ENCODE results near the gene MSH5. TPM values are rescaled to one million over a fixed set of nuclear protein-coding genes. Genes with fewer than 3 reads are reported as not detected.

The MSH5 gene
- 4.9 and 5.8 TPM in 2 replicates for total RNA-seq

GRCh38 chr6:31739639-31740396 lies at the start of gene MSH5:
TSS of gene MSH5 (plus strand) at chr6:31740005. CDS start at chr6:31740467, 462 bp downstream.

DNA sequence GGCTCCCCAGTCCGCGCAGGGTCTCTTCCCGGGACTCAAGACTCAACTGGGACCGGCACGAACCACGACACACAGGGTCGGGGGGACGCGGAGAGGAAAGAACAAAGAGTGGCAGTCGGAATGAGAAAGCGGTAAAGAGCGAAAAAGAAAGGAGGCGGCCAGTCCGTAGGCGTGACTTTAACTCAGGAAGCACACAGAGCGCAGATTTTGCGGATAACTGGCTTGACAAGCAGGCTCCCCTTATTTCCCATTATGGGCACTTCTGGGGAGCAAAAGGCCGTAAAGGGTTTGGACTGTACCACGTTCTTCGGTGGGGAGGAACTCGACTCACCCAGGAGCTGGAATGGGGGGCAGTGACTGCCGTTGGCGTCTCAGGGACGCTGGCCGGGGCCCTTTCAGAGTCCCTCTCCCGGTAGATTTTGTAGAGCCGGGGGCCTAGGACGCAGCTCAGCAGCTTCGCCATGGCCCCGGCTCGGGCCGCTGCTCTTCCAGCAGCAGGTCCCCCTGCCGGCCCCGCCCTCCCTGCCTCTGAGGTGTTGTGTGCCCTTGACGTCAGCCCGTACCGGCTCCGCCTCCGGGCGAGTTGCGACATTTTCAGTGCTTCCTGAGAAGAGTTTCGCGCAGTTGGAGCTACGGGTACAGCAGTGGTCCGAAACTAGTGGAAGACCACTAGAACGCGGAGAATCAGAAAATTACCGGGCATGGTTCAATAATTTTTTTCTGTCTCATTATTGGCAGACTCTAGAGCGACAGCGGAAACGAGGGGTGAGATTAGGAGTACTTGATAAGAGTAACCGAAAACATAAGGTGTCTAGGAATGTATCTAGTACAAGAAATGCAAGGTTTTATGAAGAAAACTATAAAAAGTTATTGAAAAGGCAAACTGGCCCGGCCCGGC lies 36.7 kb upstream of the MSH5 start, which contains the start of gene ABHD16A:
ABHD16A (minus strand) TSS at position 506 of the 898 bp plus-strand sequence; CDS start at position 463, 43 bp downstream.

DNA sequence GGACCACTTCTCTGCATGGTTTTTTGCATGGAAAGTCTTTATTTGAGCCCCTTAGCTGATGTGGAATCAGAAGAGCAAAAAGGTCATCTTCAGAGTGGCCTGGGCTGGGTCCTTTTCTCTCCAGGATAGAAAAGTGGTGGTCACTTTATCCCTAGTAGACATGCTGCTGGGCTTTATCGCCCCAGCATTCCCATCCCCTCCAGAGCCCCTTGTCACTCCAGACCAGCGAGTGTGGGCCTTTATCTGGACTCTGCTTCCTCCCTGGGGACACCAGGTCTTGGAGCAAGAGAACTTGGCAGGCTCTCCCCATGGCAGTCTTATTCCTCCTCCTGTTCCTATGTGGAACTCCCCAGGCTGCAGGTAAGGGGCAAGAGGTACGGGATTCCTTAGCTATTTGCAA lies 33.2 kb upstream of the MSH5 start, which contains the start of gene LY6G6F:
LY6G6F (plus strand) TSS at position 268 of the 400 bp plus-strand sequence; CDS start at position 309, 41 bp downstream.

DNA sequence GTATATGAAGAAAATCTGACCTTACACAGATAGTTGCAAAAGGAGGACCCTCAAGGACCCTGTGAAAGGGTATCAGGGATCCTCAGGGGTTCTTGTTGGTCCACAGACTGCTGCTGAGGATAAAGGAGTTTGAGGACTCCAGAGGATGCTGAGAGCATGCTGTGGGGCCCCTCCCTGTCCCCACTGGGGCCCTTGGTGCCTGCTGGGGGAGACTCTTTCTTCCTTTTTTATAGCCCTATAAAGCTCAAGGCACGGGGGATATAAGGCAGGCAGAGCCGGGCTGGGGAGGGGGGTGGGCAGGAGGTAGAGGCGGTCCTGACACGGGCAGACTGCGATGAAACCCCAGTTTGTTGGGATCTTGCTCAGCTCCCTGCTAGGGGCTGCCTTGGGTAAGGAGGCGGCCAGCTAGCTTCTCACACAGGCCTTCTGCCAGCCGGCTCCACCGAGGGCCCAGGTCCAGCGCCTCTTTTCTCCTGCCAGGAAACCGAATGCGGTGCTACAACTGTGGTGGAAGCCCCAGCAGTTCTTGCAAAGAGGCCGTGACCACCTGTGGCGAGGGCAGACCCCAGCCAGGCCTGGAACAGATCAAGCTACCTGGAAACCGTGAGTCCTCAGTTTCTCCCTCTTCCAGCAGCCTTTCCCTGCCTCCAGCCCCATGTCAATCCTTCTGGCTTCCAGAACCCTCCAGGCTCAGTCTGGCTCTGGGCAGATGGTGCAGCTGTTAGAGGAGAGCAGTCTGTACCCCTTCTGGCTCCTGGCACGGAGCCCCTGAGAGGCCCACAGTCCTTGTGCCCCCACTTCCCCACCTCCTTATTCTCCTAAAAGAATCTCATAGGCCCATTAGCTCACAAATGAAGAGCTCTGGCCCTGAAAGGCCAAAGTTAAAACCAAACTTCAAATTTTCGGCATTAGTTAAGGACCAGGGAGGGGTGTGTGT lies 24.5 kb upstream of the MSH5 start, which contains the start of gene LY6G6D:
LY6G6D (plus strand) TSS at position 327 of the 937 bp plus-strand sequence; CDS start at position 335, 8 bp downstream.

GRCh38 chr6:31721351-31722020 lies 18.3 kb upstream of the MSH5 start, which contains the start of gene LY6G6C:
TSS of gene LY6G6C (minus strand) at chr6:31721746. CDS start at chr6:31721679, 67 bp downstream.

GRCh38 chr6:31723245-31723979 lies 16.4 kb upstream of the MSH5 start, which contains the start of gene MPIG6B:
TSS of gene MPIG6B (plus strand) at chr6:31723373. CDS start at chr6:31723384, 11 bp downstream.

DNA sequence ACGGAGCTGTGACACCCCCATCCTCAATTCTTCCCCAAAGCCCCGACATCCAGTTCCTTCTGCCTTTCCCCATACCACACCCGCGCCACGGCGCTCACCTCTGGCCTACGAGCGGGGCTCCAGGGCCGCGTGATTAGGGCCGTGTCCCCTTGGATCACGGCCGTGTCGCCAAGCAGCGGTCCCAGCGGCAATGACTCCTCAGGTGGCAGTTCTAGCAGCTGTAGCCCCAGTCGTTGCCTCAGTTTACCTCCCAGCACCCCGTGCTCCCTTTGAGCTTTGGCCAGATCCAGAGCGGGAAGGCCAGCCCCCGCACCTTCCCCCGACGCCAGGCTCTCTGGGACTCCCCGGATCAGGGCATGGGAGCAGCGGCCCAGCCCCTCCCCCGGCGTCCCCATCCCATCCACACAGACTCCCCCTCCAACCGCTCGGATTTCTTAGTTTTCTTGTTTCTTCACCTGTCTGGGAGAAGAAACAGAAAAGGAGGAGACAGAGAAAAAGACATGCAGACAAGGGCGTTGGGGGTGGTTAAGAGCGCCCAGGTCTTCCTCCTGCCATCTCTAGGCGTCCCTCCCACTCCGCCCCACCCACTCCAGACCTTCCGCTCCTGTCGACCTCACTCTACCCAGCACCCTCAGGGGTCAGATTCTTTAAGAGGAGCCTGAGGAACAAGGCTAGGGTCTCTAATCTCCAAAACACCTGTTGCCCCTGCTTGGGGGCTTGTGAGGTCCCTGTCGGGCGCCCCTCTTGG lies 10.9 kb upstream of the MSH5 start, which contains the start of gene DDAH2:
DDAH2 (minus strand) TSS at position 533 of the 748 bp plus-strand sequence; CDS start at position 395, 138 bp downstream.

GRCh38 chr6:31736021-31736767 lies 3.6 kb upstream of the MSH5 start, which contains the start of gene CLIC1:
TSS of gene CLIC1 (minus strand) at chr6:31736530. CDS start at chr6:31736300, 230 bp downstream.

DNA sequence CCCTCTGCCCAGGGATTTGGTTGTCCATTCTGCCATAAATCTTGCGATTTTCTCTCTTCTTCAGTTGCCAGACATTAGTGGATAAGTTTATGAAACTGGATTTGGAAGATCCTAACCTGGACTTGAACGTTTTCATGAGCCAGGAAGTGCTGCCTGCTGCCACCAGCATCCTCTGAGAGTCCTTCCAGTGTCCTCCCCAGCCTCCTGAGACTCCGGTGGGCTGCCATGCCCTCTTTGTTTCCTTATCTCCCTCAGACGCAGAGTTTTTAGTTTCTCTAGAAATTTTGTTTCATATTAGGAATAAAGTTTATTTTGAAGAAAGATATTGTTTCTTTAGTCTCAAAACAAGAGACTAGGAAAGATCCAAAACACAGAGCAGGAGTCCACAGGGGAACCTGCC lies 22.6 kb downstream of the MSH5 start, which contains the start of gene SAPCD1:
SAPCD1 (plus strand) TSS at position 301 of the 400 bp plus-strand sequence. CDS start 399 bp downstream, outside the sequence.

GRCh38 chr6:31776989-31777666 lies 37.3 kb downstream of the MSH5 start, which contains the start of gene VWA7:
TSS of gene VWA7 (minus strand) at chr6:31777328. CDS start at chr6:31776779, 549 bp downstream.

DNA sequence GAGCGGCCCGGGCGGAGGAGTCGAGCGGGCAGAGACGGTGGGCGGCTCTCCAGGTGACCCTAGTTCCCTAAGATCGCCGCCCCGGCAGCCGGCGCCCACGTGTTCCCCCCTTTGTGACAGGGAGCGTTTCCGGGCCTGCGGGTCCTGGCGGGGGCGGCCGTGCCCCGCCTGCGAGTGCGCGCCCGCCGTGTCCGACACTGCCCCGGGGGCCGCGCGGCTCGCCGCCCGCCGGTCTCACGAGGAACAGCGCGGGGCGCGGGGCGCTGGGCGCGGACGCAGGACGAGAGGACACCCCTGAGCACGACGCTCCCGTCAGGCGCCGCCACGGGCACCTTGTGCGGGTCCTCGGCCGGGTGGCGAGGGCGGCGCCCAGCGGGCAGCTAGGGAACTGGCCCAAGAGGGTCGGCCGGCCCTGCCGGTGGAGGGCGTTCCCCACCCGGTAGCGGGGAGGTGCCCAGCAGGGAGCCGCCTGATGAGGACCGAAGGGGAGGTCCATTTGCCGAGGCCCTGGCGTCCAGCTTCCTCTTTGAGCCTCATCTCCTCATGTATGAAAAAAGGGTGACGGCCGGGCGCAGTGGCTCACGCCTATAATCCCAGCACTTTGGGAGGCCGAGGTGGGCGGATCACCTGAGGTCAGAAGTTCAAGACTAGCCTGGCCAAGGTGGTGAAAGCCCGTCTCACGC lies 56.0 kb downstream of the MSH5 start, which contains the start of gene VARS1:
VARS1 (minus strand) TSS at position 137 of the 683 bp plus-strand sequence. CDS start 535 bp downstream, outside the sequence.

DNA sequence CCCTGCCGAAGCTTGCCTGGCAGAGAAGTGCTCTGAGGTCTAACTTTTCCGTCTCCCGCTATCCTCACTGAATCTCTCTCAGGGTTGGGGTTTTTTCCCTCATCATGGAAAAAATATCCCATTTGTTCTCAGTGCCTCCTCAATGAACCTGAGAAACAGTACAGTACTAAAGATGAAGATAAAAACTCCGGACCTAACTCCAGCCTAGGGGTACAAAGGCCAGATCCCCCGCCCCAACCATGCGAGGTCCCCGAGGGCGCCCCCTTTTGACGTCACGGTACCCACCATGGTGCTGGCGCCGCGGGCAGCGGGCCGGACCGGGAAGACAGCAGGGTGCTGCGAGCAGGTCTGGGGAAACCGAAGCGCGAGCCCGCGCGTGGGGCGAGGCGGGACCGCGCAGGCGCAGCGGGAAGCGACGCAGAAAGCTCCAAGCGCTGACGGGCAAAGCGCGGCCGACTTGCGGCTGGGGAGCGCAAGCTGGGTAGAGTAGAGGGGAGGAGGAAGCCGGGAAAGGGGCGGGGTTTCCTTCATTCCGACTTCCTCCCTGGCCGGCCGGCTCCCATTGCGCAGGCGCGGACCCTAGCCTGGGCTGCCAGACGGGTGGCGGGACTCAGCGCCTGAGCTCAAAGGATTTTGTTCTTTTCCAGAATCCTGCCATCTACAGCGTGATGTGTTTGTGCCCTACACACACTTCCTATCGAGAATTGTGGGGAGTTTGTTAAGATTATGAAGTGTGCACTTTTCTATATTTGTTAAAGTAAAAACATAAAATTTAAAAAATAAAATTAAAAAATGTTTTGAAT lies 66.9 kb downstream of the MSH5 start, which contains the start of gene LSM2:
LSM2 (minus strand) TSS at position 497 of the 803 bp plus-strand sequence; CDS start at position 288, 209 bp downstream.

